ENCODE results near the gene ADAMTS13.

ADAMTS13 gene

GRCh38 chr9:133493845-133494540 lies 71.8 kb downstream of the ADAMTS13 start:
- Histone ChIP-seq H3K36me3 (ENCODE audit: control insufficient read depth in 1 of 2, insufficient read depth in 2 of 2, low read length in 2 of 2) (no peaks in the 10 kb centered on the region), H3K27ac (ENCODE audit: low read depth, low read length) (no peak overlapping the region)

GRCh38 chr9:133494636-133495326 lies 72.6 kb downstream of the ADAMTS13 start:
- no peak overlapping the region for H3K27ac ChIP-seq (ENCODE audit: low read depth, low read length)
- no peaks in the 10 kb centered on the region for H3K9me3 ChIP-seq (ENCODE audit: control insufficient read depth in 1 of 2, low read length in 2 of 2)
- no peaks in the 10 kb centered on the region for H3K36me3 ChIP-seq (ENCODE audit: control insufficient read depth in 1 of 2, insufficient read depth in 2 of 2, low read length in 2 of 2)
- no peak overlapping the region for H3K9ac ChIP-seq (ENCODE audit: low read depth in 1 of 2, low read length in 2 of 2)
- H3K4me3 ChIP-seq (ENCODE audit: low read depth in 1 of 2, low read length in 2 of 2) = no peak overlapping the region
- H3K27me3 ChIP-seq (ENCODE audit: control insufficient read depth in 1 of 2, insufficient read depth in 2 of 2, low read length in 2 of 2) = peaks cover 0 to 13% of the 10 kb centered on the region in 2 donors
- peaks cover 0 to 10% of the 10 kb centered on the region in 2 donors for H3K4me1 ChIP-seq (ENCODE audit: control insufficient read depth in 1 of 2, insufficient read depth in 2 of 2, low read length in 2 of 2)

More at GRCh38 chr9:133493845-133494540, 71.8 kb downstream of the ADAMTS13 start:
- Histone ChIP-seq H3K27me3 (ENCODE audit: control insufficient read depth in 1 of 2, insufficient read depth in 2 of 2, low read length in 2 of 2) (peaks cover 0 to 13% of the 10 kb centered on the region in 2 donors), H3K9ac (ENCODE audit: low read depth in 1 of 2, low read length in 2 of 2) (no peak overlapping the region), H3K9me3 (ENCODE audit: control insufficient read depth in 1 of 2, low read length in 2 of 2) (no peaks in the 10 kb centered on the region), H3K4me3 (ENCODE audit: low read depth in 1 of 2, low read length in 2 of 2) (no peak overlapping the region), H3K4me1 (ENCODE audit: control insufficient read depth in 1 of 2, insufficient read depth in 2 of 2, low read length in 2 of 2) (peaks cover 0 to 10% of the 10 kb centered on the region in 2 donors)

- H3K27me3 ChIP-seq (ENCODE audit: control insufficient read depth in 1 of 2, insufficient read depth in 2 of 2, low read length in 2 of 2) = peaks cover 0 to 10% of the 10 kb centered on the region in 2 donors
- no peaks in the 10 kb centered on the region for H3K9me3 ChIP-seq (ENCODE audit: control insufficient read depth in 1 of 2, low read length in 2 of 2)
- H3K4me3 ChIP-seq (ENCODE audit: low read depth in 1 of 2, low read length in 2 of 2) = no peak overlapping the region
- H3K27ac ChIP-seq (ENCODE audit: low read depth, low read length) = no peak overlapping the region
- no peak overlapping the region for H3K9ac ChIP-seq (ENCODE audit: low read depth in 1 of 2, low read length in 2 of 2)
- H3K36me3 ChIP-seq (ENCODE audit: control insufficient read depth in 1 of 2, insufficient read depth in 2 of 2, low read length in 2 of 2) = no peaks in the 10 kb centered on the region
- peaks cover 0 to 10% of the 10 kb centered on the region in 2 donors for H3K4me1 ChIP-seq (ENCODE audit: control insufficient read depth in 1 of 2, insufficient read depth in 2 of 2, low read length in 2 of 2)
Measured at GRCh38 chr9:133495327-133496293, 73.4 kb downstream of the ADAMTS13 start.

- no peak overlapping the region for H3K27ac ChIP-seq (ENCODE audit: low read depth, low read length)
- no peak overlapping the region for H3K4me3 ChIP-seq (ENCODE audit: low read depth in 1 of 2, low read length in 2 of 2)
- no peaks in the 10 kb centered on the region for H3K36me3 ChIP-seq (ENCODE audit: control insufficient read depth in 1 of 2, insufficient read depth in 2 of 2, low read length in 2 of 2)
- H3K9me3 ChIP-seq (ENCODE audit: control insufficient read depth in 1 of 2, low read length in 2 of 2) = peaks cover 6 to 10% of the 10 kb centered on the region in 2 donors
- peaks cover 0 to 10% of the 10 kb centered on the region in 2 donors for H3K4me1 ChIP-seq (ENCODE audit: control insufficient read depth in 1 of 2, insufficient read depth in 2 of 2, low read length in 2 of 2)
- H3K27me3 ChIP-seq (ENCODE audit: control insufficient read depth in 1 of 2, insufficient read depth in 2 of 2, low read length in 2 of 2) = peaks cover 0 to 10% of the 10 kb centered on the region in 2 donors
- H3K9ac ChIP-seq (ENCODE audit: low read depth in 1 of 2, low read length in 2 of 2) = no peak overlapping the region
Measured at GRCh38 chr9:133496861-133497842, 75.0 kb downstream of the ADAMTS13 start.

- Histone ChIP-seq H3K27me3 (ENCODE audit: control insufficient read depth in 1 of 2, insufficient read depth in 2 of 2, low read length in 2 of 2) (peaks cover 0 to 10% of the 10 kb centered on the region in 2 donors), H3K9me3 (ENCODE audit: control insufficient read depth in 1 of 2, low read length in 2 of 2) (peaks cover 11 to 12% of the 10 kb centered on the region in 2 donors), H3K27ac (ENCODE audit: low read depth, low read length) (no peak overlapping the region), H3K36me3 (ENCODE audit: control insufficient read depth in 1 of 2, insufficient read depth in 2 of 2, low read length in 2 of 2) (no peaks in the 10 kb centered on the region), H3K9ac (ENCODE audit: low read depth in 1 of 2, low read length in 2 of 2) (no peak overlapping the region), H3K4me3 (ENCODE audit: low read depth in 1 of 2, low read length in 2 of 2) (no peak overlapping the region), H3K4me1 (ENCODE audit: control insufficient read depth in 1 of 2, insufficient read depth in 2 of 2, low read length in 2 of 2) (peaks cover 0 to 10% of the 10 kb centered on the region in 2 donors)
Measured at GRCh38 chr9:133499132-133499891, 77.1 kb downstream of the ADAMTS13 start.

- H3K27me3 ChIP-seq (ENCODE audit: control insufficient read depth in 1 of 2, insufficient read depth in 2 of 2, low read length in 2 of 2) = peaks cover 0 to 10% of the 10 kb centered on the region in 2 donors
- no peaks in the 10 kb centered on the region for H3K36me3 ChIP-seq (ENCODE audit: control insufficient read depth in 1 of 2, insufficient read depth in 2 of 2, low read length in 2 of 2)
- peaks cover 0 to 10% of the 10 kb centered on the region in 2 donors for H3K4me1 ChIP-seq (ENCODE audit: control insufficient read depth in 1 of 2, insufficient read depth in 2 of 2, low read length in 2 of 2)
- no peak overlapping the region for H3K9ac ChIP-seq (ENCODE audit: low read depth in 1 of 2, low read length in 2 of 2)
- no peak overlapping the region for H3K4me3 ChIP-seq (ENCODE audit: low read depth in 1 of 2, low read length in 2 of 2)
- H3K27ac ChIP-seq (ENCODE audit: low read depth, low read length) = no peak overlapping the region
- H3K9me3 ChIP-seq (ENCODE audit: control insufficient read depth in 1 of 2, low read length in 2 of 2) = peaks cover 11 to 12% of the 10 kb centered on the region in 2 donors
Measured at GRCh38 chr9:133499892-133500270, 77.7 kb downstream of the ADAMTS13 start.

- Histone ChIP-seq H3K36me3 (ENCODE audit: control insufficient read depth in 1 of 2, insufficient read depth in 2 of 2, low read length in 2 of 2) (no peaks in the 10 kb centered on the region), H3K4me1 (ENCODE audit: control insufficient read depth in 1 of 2, insufficient read depth in 2 of 2, low read length in 2 of 2) (peaks cover 0 to 10% of the 10 kb centered on the region in 2 donors), H3K9ac (ENCODE audit: low read depth in 1 of 2, low read length in 2 of 2) (no peak overlapping the region), H3K27ac (ENCODE audit: low read depth, low read length) (no peak overlapping the region), H3K4me3 (ENCODE audit: low read depth in 1 of 2, low read length in 2 of 2) (no peak overlapping the region), H3K27me3 (ENCODE audit: control insufficient read depth in 1 of 2, insufficient read depth in 2 of 2, low read length in 2 of 2) (peaks cover 0 to 10% of the 10 kb centered on the region in 2 donors), H3K9me3 (ENCODE audit: control insufficient read depth in 1 of 2, low read length in 2 of 2) (peaks cover 11 to 12% of the 10 kb centered on the region in 2 donors)
Measured at GRCh38 chr9:133502112-133502511, 79.9 kb downstream of the ADAMTS13 start.

- Histone ChIP-seq H3K9ac (ENCODE audit: low read depth in 1 of 2, low read length in 2 of 2) (no peak overlapping the region), H3K4me3 (ENCODE audit: low read depth in 1 of 2, low read length in 2 of 2) (no peak overlapping the region), H3K4me1 (ENCODE audit: control insufficient read depth in 1 of 2, insufficient read depth in 2 of 2, low read length in 2 of 2) (peaks cover 10% of the 10 kb centered on the region in 2 donors), H3K36me3 (ENCODE audit: control insufficient read depth in 1 of 2, insufficient read depth in 2 of 2, low read length in 2 of 2) (no peaks in the 10 kb centered on the region), H3K27me3 (ENCODE audit: control insufficient read depth in 1 of 2, insufficient read depth in 2 of 2, low read length in 2 of 2) (no peaks in the 10 kb centered on the region), H3K27ac (ENCODE audit: low read depth, low read length) (no peak overlapping the region), H3K9me3 (ENCODE audit: control insufficient read depth in 1 of 2, low read length in 2 of 2) (peaks cover 11 to 12% of the 10 kb centered on the region in 2 donors)
Measured at GRCh38 chr9:133505186-133505830, 83.1 kb downstream of the ADAMTS13 start.
